Measurements from ENCODE around the gene KRT80. TPM values are rescaled to one million over a fixed set of nuclear protein-coding genes. Genes with fewer than 3 reads are reported as not detected.
A peak's percentile ranks its signal among the peaks of the same experiment; 100 is the strongest.

KRT80 gene
- total RNA-seq, 1 donor from 2014 or later: 10.7 TPM

DNA sequence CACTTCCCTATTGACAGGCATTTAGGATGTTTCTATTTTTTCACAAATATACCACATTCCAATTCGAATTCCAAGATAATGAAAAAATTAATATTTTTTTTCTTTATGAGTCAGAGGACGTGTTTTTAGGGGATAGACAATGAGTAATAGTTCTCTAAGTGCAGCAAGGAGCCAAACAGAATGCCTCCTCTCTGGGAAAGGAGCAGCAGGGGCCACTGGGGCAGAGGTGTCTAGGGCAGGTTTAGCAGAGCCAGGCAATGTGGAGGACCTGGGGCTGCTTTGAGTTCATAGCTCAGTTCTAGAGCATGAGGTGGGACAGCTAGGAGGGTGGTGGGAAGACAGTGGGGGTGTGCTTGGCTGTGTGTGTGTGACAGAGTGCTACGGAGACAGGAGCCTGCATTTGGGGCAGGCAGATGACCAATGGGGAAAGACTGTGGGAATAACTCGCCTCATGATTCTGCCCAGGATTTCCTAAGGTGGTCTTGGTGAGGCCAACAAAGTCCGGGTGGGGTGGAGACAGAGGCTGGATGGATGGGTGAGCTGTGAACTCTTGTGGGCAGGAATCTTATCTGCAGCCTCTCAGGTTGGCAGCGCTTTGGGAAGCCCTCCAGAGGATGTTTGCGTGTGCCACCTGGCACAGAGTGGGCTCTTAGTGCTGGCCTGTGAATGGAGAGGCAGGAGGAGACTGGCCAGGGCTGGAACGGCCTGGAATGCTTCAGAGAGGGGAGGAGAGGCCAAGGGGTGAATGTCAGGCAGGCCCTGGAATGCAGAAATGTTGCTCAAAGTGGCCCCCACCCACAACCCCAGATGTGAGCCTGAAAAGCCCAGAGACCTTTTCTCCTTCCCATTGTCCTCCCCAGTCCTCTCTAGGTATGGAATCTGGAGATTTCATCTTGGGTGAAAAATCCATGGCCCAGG, 38.8 kb upstream of the KRT80 start:
- TF ChIP-seq, protein P1, sequence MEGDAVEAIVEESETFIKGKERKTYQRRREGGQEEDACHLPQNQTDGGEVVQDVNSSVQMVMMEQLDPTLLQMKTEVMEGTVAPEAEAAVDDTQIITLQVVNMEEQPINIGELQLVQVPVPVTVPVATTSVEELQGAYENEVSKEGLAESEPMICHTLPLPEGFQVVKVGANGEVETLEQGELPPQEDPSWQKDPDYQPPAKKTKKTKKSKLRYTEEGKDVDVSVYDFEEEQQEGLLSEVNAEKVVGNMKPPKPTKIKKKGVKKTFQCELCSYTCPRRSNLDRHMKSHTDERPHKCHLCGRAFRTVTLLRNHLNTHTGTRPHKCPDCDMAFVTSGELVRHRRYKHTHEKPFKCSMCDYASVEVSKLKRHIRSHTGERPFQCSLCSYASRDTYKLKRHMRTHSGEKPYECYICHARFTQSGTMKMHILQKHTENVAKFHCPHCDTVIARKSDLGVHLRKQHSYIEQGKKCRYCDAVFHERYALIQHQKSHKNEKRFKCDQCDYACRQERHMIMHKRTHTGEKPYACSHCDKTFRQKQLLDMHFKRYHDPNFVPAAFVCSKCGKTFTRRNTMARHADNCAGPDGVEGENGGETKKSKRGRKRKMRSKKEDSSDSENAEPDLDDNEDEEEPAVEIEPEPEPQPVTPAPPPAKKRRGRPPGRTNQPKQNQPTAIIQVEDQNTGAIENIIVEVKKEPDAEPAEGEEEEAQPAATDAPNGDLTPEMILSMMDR (IDR thresholded peaks at IDR 0.05): no peak
- Mint-ChIP-seq H3K4me3 (ENCODE audit: unreplicated experiment) (peak overlapping the region; percentile 11), H3K27ac (ENCODE audit: unreplicated experiment) (peak overlapping the region; percentile 95), H3K36me3 (ENCODE audit: low read depth) (peaks cover 3% of the 10 kb centered on the region), H3K4me1 (ENCODE audit: low read depth) (peaks cover 72% of the 10 kb centered on the region), H3K9me3 (ENCODE audit: low read depth) (peaks cover 8% of the 10 kb centered on the region), H3K27me3 (ENCODE audit: low read depth) (no peaks in the 10 kb centered on the region)
- peak; percentile 62 for DNase-seq (ENCODE audit: low spot score)

DNA sequence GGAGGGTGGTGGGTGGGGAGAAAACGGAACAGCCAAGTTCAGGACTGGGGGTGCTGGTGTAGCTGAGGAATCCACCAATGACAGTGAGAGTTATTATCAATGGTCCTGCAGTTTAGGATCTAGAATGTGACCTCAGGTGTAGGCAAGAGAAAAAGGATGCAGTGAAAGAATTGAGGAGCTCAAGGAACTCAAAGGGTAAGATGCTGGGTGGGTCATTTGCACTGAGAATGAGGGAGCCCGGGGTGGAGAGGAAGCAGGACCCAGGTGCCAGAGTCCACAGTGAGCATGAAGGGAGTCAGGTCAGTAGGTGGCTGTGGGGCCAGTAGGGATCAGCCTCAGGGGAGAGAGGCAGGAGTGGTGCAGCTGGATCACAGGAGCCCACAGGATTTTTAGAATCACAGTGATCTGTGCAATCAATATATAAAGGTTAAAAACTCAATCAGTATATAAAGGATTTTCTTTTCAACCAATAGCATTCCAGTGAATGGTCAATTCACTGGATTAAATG, 38.1 kb upstream of the KRT80 start:
- peak overlapping the region; percentile 84 for H3K27ac Mint-ChIP-seq (ENCODE audit: unreplicated experiment)
- H3K4me3 Mint-ChIP-seq (ENCODE audit: unreplicated experiment): no peak overlapping the region
- TF ChIP-seq, protein P1 (IDR thresholded peaks at IDR 0.05): no peak
- H3K27me3 Mint-ChIP-seq (ENCODE audit: low read depth): no peaks in the 10 kb centered on the region
- peaks cover 9% of the 10 kb centered on the region for H3K9me3 Mint-ChIP-seq (ENCODE audit: low read depth)
- DNase-seq (ENCODE audit: low spot score): peak; percentile 26
- H3K36me3 Mint-ChIP-seq (ENCODE audit: low read depth): peaks cover 3% of the 10 kb centered on the region
- H3K4me1 Mint-ChIP-seq (ENCODE audit: low read depth): peaks cover 66% of the 10 kb centered on the region

DNA sequence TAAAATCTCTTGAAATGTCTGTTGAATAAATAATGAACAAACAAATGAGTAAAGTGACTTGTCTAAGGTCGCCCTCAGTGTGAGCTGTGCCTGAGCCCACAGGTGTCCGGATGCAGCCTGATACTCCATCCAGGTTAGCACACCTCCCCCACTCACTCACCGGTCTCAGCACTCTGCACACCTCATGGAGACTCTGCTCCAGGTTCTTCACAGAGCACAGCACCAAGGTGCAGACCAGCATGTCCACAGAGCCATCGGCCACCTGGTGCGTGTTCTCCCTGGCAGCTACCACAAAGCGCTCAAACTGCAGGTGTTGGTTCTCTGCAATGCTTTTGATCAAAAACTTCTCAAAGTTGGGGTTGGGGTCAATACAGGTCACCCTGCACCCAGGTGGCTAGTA, 37.1 kb upstream of the KRT80 start:
- H3K36me3 Mint-ChIP-seq (ENCODE audit: low read depth): peaks cover 7% of the 10 kb centered on the region
- H3K4me1 Mint-ChIP-seq (ENCODE audit: low read depth): peaks cover 60% of the 10 kb centered on the region
- no peaks in the 10 kb centered on the region for H3K27me3 Mint-ChIP-seq (ENCODE audit: low read depth)

DNA sequence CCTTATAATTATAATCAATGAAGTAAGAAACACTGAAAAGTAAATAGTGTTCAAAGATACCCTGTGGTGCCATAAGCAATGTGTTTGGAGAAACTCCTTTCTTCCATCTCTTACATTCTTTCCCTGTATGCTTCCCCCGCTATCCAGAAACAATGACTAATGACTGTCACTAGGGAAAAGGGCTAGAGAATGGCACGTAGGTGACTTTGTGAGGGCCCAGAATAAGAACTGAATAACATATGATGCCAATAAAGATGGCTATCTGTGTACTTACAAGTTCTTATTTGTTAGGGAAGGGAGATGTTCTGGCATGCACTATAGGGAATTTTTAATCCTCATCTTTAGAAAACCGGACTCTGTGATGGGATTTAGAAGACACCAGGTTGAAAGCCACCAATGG, 36.6 kb upstream of the KRT80 start:
- H3K27ac Mint-ChIP-seq (ENCODE audit: unreplicated experiment): no peak overlapping the region

More for the DNA sequence above, 37.1 kb upstream of the KRT80 start:
- H3K9me3 Mint-ChIP-seq (ENCODE audit: low read depth): peaks cover 17% of the 10 kb centered on the region
- TF ChIP-seq, protein P1 (IDR thresholded peaks at IDR 0.05): no peak
- peak; percentile 37 for DNase-seq (ENCODE audit: low spot score)
- no peak overlapping the region for H3K4me3 Mint-ChIP-seq (ENCODE audit: unreplicated experiment)
- no peak overlapping the region for H3K27ac Mint-ChIP-seq (ENCODE audit: unreplicated experiment)

DNA sequence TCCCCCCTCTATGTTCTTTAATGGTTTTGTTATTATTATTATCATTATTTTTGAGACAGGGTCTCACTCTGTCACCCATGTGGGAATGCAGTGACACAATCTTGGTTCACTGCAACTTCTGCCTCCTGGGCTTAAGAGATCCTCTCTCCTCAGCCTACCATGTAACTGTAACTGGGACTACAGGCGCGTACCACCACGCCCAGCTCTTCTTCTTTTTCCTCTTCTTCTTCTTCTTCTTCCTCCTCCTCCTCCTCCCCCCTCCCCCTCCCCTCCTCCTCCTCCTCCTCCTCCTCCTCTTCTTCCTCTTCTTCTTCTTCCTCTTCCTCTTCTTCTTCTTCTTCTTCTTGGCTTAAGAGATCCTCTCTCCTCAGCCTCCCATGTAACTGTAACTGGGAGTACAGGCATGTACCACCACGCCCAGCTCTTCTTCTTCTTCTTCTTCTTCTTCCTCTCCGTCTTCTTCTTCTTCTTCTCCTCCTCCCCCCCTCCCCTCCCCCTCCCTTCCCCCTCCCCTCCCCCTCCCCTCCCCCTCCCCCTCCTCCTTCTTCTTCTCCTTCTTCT, 35.9 kb upstream of the KRT80 start:
- TF ChIP-seq, protein P1 (IDR thresholded peaks at IDR 0.05): no peak
- H3K27me3 Mint-ChIP-seq (ENCODE audit: low read depth): no peaks in the 10 kb centered on the region

More for the DNA sequence above, 36.6 kb upstream of the KRT80 start:
- DNase-seq (ENCODE audit: low spot score): no peak
- TF ChIP-seq, protein P1 (IDR thresholded peaks at IDR 0.05): no peak
- Mint-ChIP-seq H3K27me3 (ENCODE audit: low read depth) (no peaks in the 10 kb centered on the region), H3K36me3 (ENCODE audit: low read depth) (peaks cover 9% of the 10 kb centered on the region), H3K4me3 (ENCODE audit: unreplicated experiment) (no peak overlapping the region), H3K9me3 (ENCODE audit: low read depth) (peaks cover 19% of the 10 kb centered on the region), H3K4me1 (ENCODE audit: low read depth) (peaks cover 58% of the 10 kb centered on the region)

More for the DNA sequence above, 35.9 kb upstream of the KRT80 start:
- peaks cover 56% of the 10 kb centered on the region for H3K4me1 Mint-ChIP-seq (ENCODE audit: low read depth)
- H3K9me3 Mint-ChIP-seq (ENCODE audit: low read depth): peaks cover 19% of the 10 kb centered on the region
- H3K36me3 Mint-ChIP-seq (ENCODE audit: low read depth): peaks cover 9% of the 10 kb centered on the region
- H3K4me3 Mint-ChIP-seq (ENCODE audit: unreplicated experiment): no peak overlapping the region
- no peak for DNase-seq (ENCODE audit: low spot score)
- no peak overlapping the region for H3K27ac Mint-ChIP-seq (ENCODE audit: unreplicated experiment)
